GM12801 (cell line): ENCODE data around the gene TLCD1.

Source experiments
- CTCF ChIP-seq: IDR thresholded peaks from one replicate; pipeline ENCODE4 v1.5.1; 2011; ENCODE audit warnings: control low read depth; ENCODE audit not compliant: insufficient read length; ENCODE audit errors: extremely low read depth

The TLCD1 gene

DNA sequence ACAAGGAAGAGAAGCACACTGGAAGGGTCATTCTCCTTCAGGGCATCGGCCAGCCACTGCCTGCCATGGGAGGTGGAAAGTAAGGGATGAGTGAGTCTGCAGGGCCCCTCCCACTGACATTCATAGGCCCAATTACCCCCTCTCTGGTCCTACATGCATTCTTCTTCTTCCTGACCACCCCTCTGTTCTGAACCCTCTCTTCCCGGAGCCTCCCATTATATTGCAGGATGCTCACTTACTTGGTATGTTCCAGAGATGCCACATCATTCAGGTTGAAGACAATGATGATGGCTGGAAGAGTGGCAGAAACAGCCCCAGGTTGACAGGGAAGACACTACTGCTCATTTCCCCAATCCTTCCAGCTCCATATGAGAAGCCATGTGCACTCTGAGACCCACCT is 10.8 kb downstream of the TLCD1 start:
- no peak for TF ChIP-seq CTCF

GRCh38 chr17:28714281-28714680 is 11.8 kb downstream of the TLCD1 start:
- TF ChIP-seq CTCF, result no peak

DNA sequence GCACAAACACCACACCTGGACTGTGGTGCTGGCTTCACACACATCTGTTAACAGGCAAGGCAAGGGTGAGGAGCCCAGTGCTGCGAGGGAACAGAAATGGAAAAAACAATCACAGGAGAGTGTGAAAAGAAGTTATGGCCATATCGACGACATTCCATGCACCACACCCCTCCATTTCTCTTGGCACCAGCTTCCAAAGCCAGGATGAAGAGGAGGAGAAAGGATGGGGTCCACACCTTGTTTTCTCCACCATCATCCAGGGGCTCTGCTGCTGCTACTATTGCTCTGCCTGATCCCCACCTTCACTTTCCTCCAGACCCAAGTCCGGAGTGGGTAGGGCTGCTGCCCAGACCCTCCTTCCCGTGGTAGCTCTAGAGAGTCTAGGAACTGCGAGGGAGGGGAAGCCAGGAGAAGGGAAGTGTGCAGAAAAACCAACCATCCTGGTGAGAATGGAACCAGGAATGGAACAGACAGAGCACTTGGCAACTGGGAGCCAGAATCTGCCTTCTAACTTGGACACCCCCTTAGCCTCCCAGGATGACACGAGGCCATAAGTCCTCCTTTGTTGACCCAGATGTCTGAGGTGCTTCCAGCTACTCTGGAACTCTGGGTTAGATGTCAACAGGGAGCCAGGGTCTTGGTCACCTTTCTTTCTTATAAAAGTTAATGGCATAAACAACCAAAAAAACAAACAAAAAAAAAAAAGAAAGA is 13.2 kb downstream of the TLCD1 start:
- TF ChIP-seq CTCF, result no peak

GRCh38 chr17:28712032-28712704 is 13.9 kb downstream of the TLCD1 start:
- TF ChIP-seq CTCF, result no peak

DNA sequence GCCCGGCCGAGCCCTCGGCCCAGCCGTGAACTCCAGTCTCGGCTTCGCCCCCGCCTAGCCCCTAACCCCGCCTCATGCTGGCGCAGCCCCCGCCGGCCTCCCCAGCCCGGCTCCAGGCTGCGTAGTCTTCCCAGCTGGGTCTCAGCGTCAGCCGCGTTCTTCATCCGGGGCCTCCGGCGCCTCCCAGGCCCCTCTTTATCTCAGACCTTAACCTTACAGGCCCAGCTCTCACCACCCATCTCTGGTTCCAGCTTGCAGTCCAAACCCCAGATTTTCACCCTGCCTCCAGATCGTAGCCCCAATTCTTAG is 14.4 kb downstream of the TLCD1 start, which contains the start of gene PROCA1:
PROCA1 (minus strand) TSS at position 166 of the 309 bp plus-strand sequence. CDS start 228 bp downstream, outside the sequence.
- no peak for TF ChIP-seq CTCF

DNA sequence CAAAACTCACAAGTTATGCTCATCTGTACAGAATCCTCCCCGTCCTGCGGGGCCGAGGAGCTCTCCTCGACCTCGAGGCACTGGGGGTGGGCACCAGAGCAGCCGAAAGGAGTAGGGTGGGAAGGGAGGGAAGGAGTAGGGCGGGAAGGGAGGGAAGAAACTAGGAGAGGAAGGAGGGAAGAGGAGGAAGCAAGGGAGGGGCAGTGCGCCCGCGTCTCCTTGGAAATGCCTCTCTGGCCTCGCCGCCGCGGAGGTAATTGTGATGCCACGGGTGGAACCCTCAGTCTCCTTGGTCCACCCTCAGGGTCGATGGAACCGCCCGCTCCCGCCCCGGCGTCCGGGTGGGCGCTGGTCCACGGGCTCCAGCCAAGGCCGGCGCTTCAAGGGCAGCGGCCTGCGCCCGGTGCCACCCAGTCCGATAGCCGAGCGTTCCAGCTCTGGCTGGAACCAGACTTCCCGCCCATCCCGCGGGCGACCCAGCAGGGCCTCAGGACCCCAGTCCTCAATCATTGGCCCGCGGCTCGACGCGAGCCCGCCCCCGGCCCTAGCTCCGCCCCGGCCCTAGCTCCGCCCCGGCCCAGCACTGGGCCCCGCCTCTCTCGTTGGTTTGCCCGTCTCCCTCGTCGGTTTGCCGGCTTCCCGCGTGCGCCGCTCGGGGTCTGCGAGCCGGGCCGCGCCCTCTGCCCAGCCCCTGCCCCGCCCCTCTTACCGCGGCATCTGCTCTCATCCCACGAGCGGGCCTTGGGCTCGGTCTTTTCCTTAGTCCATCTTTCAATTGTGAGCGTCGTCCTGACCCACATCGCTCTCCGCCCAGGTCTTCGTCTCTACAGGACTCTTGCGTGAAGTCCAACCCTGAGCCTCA is 14.9 kb downstream of the TLCD1 start:
- TF ChIP-seq CTCF, result no peak

DNA sequence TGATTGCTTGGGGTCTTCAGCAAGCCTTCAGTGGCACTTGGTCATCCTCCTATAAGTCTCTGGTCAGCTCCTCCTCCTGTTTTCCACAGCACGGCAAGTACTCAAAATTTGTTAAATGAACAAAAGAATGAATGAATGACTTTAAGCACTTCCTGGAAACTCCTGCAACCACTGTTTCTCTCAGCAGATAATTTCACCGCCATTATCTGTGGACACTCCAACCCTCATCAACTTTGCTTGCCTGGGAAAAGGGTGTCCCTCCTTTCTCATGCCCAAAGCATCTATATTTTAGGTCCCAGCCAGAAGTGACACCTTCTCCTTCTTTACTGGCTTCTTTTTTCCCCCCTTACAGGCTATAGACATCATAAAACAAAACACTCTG is 18.7 kb downstream of the TLCD1 start:
- TF ChIP-seq CTCF, result no peak
